Amniotic epithelial cell (primary cell): Measurements from ENCODE around the gene ACOD1.

Experiments
- DNase-seq: peaks from one replicate; pipeline ENCODE4 v3.0.0-alpha.2; 2010; ENCODE audit warnings: low read depth

The ACOD1 gene

GRCh38 chr13:76991796-76992547 is 43.7 kb downstream of the ACOD1 start, which contains the start of gene CLN5:
CLN5 (plus strand) TSS chr13:76992081; CDS start chr13:76992099, 18 bp downstream.
- peak; percentile 87 for DNase-seq

GRCh38 chr13:76992548-76993001 is 44.3 kb downstream of the ACOD1 start:
- peak; percentile 4 for DNase-seq

GRCh38 chr13:76993021-76993420 is 44.7 kb downstream of the ACOD1 start:
- DNase-seq = peak; percentile 53

- no peak for DNase-seq
Observed at GRCh38 chr13:76993473-76993872, 45.2 kb downstream of the ACOD1 start.

GRCh38 chr13:76994281-76994680 is 46.0 kb downstream of the ACOD1 start:
- no peak for DNase-seq

- no peak for DNase-seq
Observed at GRCh38 chr13:77000475-77000874, 52.2 kb downstream of the ACOD1 start.

GRCh38 chr13:77001540-77001939 is 53.2 kb downstream of the ACOD1 start:
- DNase-seq = no peak

- DNase-seq = no peak
Observed at GRCh38 chr13:77001963-77002587, 53.8 kb downstream of the ACOD1 start.

GRCh38 chr13:77002590-77003190 is 54.4 kb downstream of the ACOD1 start:
- peak; percentile 44 for DNase-seq
